Esophagus squamous epithelium (tissue), 4 donors: ENCODE results near the gene SMARCE1.
"Not testable (repeated sequence)": the region's sequence is repeated elsewhere in the genome, so short reads cannot be mapped to it uniquely, and the experiment has no call there.

Experiments used
- POLR2A ChIP-seq, 4 donors: fragments of 450-650 bp; IDR thresholded peaks; one replicate each; pipeline ENCODE4 v1.6.1; 2017; ENCODE audit warnings: antibody characterized with exemption in 4 of 4, mild to moderate bottlenecking in 4 of 4, moderate library complexity in 3 of 4
- TF ChIP-seq, protein P1 (sequence below), 6 experiments: fragments of 450-650 bp in 4 of 6; fragments of 200-600 bp in 2 of 6; sonication (generic) in 2 of 6; IDR thresholded peaks; one replicate each; pipeline ENCODE4 v1.5.1; 2016 to 2019; ENCODE audit warnings: antibody characterized with exemption in 6 of 6, mild to moderate bottlenecking in 4 of 6, moderate library complexity in 4 of 6

DNA sequence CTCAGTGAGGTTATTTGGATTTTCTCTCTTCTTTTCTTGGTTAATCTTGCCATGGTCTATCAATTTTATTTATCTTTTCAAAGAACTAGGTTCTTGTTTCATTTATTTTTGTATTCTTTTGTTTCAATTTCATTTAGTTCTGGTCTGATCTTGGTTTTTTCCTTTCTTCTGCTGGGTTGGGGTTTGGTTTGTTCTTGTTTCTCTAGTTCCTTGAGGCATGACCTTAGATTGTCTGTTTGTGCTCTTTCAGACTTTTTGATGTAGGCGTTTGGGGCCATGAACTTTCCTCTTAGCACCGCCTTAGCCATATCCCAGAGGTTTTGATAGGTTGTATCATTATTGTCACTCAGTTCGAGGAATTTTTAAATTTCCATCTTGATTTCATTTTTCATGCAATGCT, 61.4 kb downstream of the SMARCE1 start:
- TF ChIP-seq, protein P1, sequence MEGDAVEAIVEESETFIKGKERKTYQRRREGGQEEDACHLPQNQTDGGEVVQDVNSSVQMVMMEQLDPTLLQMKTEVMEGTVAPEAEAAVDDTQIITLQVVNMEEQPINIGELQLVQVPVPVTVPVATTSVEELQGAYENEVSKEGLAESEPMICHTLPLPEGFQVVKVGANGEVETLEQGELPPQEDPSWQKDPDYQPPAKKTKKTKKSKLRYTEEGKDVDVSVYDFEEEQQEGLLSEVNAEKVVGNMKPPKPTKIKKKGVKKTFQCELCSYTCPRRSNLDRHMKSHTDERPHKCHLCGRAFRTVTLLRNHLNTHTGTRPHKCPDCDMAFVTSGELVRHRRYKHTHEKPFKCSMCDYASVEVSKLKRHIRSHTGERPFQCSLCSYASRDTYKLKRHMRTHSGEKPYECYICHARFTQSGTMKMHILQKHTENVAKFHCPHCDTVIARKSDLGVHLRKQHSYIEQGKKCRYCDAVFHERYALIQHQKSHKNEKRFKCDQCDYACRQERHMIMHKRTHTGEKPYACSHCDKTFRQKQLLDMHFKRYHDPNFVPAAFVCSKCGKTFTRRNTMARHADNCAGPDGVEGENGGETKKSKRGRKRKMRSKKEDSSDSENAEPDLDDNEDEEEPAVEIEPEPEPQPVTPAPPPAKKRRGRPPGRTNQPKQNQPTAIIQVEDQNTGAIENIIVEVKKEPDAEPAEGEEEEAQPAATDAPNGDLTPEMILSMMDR (IDR thresholded peaks at IDR 0.05), result not testable (repeated sequence)
- not testable (repeated sequence) for TF ChIP-seq POLR2A (IDR thresholded peaks at IDR 0.05)
